Thoracic aorta (tissue), 2 donors: Measurements from ENCODE around the gene IL1RAP. TPM values are rescaled to one million over a fixed set of nuclear protein-coding genes. Genes with fewer than 3 reads are reported as not detected.

ENCODE experiments used
- ATAC-seq: fragments of 150-250 bp; one replicate; pipeline ENCODE4 v1.8.0; 2017; ENCODE audit warnings: low read depth; ENCODE audit not compliant: insufficient number of reproducible peaks, low FRiP score
- DNase-seq: peaks from one replicate; pipeline ENCODE4 v3.0.0-alpha.2; 2020; ENCODE audit warnings: low spot score
- H3K27ac ChIP-seq, 2 donors: fragments of 200-600 bp; sonication (generic); 1 replicate in 1 of 2; 2 replicates in 1 of 2; pipeline ENCODE4 v1.5.1; 2016; ENCODE audit warnings: mild to moderate bottlenecking in 2 of 2, moderate library complexity in 2 of 2
- H3K27me3 ChIP-seq: fragments of 200-600 bp; sonication (generic); replicated peaks from 2 replicates; pipeline ENCODE4 v1.6.0; 2016; ENCODE audit warnings: mild to moderate bottlenecking; ENCODE audit not compliant: insufficient read depth
- H3K36me3 ChIP-seq: fragments of 200-600 bp; sonication (generic); one replicate; pipeline ENCODE4 v1.5.1; 2016
- H3K4me1 ChIP-seq, 2 donors: fragments of 200-600 bp; sonication (generic); 1 replicate in 1 of 2; 2 replicates in 1 of 2; pipeline versions ENCODE4 v1.5.1 to v1.6.0; 2016; ENCODE audit warnings: low read depth in 2 of 2, mild to moderate bottlenecking in 1 of 2; ENCODE audit not compliant: control insufficient read depth in 1 of 2
- H3K4me3 ChIP-seq: fragments of 200-600 bp; sonication (generic); 2 replicates; pipeline ENCODE4 v1.5.1; 2016; ENCODE audit warnings: mild to moderate bottlenecking
- H3K9me3 ChIP-seq: fragments of 200-600 bp; sonication (generic); 2 replicates; pipeline ENCODE4 v1.5.1; 2016
- CTCF ChIP-seq: fragments of 200-600 bp; sonication (generic); IDR thresholded peaks from one replicate; pipeline ENCODE4 v1.5.1; 2019; ENCODE audit warnings: antibody characterized with exemption
- total RNA-seq, 2 donors: library from RNA; depleted of rRNA; stranded (reverse); fragments of >200 nt; gene quantifications; one replicate each; pipeline versions ENCODE4 v1.1.0 to v1.2.3, GENCODE V29; 2016

IL1RAP gene
- total RNA-seq, 2 donors from 2014 or later: 19.8 to 32.9 TPM

GRCh38 chr3:190620886-190621608 is 107.2 kb downstream of the IL1RAP start:
- H3K36me3 ChIP-seq: no peaks in the 10 kb centered on the region
- ATAC-seq (no peak), DNase-seq (no peak)
- H3K27ac ChIP-seq: no peak overlapping the region
- H3K9me3 ChIP-seq: no peaks in the 10 kb centered on the region
- no peaks in the 10 kb centered on the region for H3K4me1 ChIP-seq
- no peak overlapping the region for H3K4me3 ChIP-seq
- TF ChIP-seq CTCF: no peak
- H3K27me3 ChIP-seq: no peaks in the 10 kb centered on the region

GRCh38 chr3:190621927-190622326 is 108.0 kb downstream of the IL1RAP start:
- TF ChIP-seq CTCF: no peak
- H3K36me3 ChIP-seq: no peaks in the 10 kb centered on the region
- H3K4me1 ChIP-seq: no peaks in the 10 kb centered on the region
- H3K4me3 ChIP-seq: no peak overlapping the region
- no peak for DNase-seq
- H3K9me3 ChIP-seq: no peaks in the 10 kb centered on the region
- no peak overlapping the region for H3K27ac ChIP-seq
- H3K27me3 ChIP-seq: no peaks in the 10 kb centered on the region
- no peak for ATAC-seq

- Histone ChIP-seq H3K27me3 (no peaks in the 10 kb centered on the region), H3K9me3 (no peaks in the 10 kb centered on the region), H3K36me3 (no peaks in the 10 kb centered on the region), H3K27ac (no peak overlapping the region), H3K4me1 (no peaks in the 10 kb centered on the region), H3K4me3 (no peak overlapping the region)
- no peak for DNase-seq
- TF ChIP-seq CTCF: no peak
- ATAC-seq: no peak
Measured at GRCh38 chr3:190624282-190624681, 110.4 kb downstream of the IL1RAP start.

GRCh38 chr3:190626951-190627620 is 113.2 kb downstream of the IL1RAP start:
- no peak for ATAC-seq
- no peaks in the 10 kb centered on the region for H3K36me3 ChIP-seq
- DNase-seq: no peak
- no peaks in the 10 kb centered on the region for H3K27me3 ChIP-seq
- no peak overlapping the region for H3K27ac ChIP-seq
- no peaks in the 10 kb centered on the region for H3K4me1 ChIP-seq
- H3K4me3 ChIP-seq: no peak overlapping the region
- H3K9me3 ChIP-seq: no peaks in the 10 kb centered on the region
- no peak for TF ChIP-seq CTCF

GRCh38 chr3:190629088-190629487 is 115.2 kb downstream of the IL1RAP start:
- Histone ChIP-seq H3K4me1 (no peaks in the 10 kb centered on the region), H3K27me3 (no peaks in the 10 kb centered on the region), H3K9me3 (no peaks in the 10 kb centered on the region), H3K36me3 (no peaks in the 10 kb centered on the region), H3K27ac (no peak overlapping the region), H3K4me3 (no peak overlapping the region)
- no peak for TF ChIP-seq CTCF
- ATAC-seq (no peak), DNase-seq (no peak)
